GM21723 (cell line): ENCODE measurements around the gene CACNA1D.

Experiments used
- ATAC-seq: cut with Tn5 transposase; IDR thresholded peaks from one replicate; pipeline ENCODE4 v1.9.1; 2021; ENCODE audit warnings: mild to moderate bottlenecking, moderate library complexity; ENCODE audit not compliant: unreplicated experiment

Gene CACNA1D

GRCh38 chr3:53525765-53526703, 31.6 kb downstream of the CACNA1D start:
- ATAC-seq, result no peak

GRCh38 chr3:53526704-53527055, 32.3 kb downstream of the CACNA1D start:
- no peak for ATAC-seq

DNA sequence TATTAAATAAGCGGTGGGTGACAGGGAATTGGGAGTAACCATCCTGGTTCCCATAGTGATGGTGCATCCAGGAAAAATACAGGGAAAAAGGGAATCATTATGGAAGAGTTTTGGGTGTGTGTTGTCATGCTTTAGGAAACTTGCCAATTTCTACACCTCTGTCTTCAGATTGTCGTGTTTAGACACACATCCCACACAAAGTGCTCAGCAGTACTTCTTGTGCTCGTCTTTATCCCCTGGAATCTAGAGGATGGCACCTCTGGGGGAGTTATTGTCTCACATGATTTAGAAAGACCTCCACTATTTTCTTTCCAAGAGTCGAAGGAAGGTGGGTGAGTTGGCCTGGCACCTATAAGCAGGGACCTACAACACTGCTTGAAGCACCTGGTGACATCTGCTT, 35.8 kb downstream of the CACNA1D start:
- ATAC-seq, result no peak

DNA sequence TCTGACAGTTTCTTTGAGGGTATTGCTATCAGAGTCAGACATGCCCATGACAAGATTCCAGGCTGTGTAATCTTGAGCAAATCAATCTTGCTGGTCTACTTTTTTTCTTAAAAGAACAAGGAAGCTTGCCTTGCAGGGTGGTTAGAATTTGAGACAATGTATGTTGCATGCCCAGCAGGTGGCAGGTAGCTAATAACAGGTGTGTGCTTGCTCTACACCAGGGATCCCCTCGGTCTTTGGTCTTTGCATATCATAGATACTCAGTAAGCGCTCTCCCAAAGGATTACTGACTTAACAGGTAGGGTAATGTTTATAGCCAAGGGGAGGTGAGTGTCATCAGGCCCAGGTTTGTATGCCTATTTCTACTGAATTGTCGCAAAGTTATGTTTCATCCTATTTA, 37.3 kb downstream of the CACNA1D start:
- ATAC-seq, result no peak

DNA sequence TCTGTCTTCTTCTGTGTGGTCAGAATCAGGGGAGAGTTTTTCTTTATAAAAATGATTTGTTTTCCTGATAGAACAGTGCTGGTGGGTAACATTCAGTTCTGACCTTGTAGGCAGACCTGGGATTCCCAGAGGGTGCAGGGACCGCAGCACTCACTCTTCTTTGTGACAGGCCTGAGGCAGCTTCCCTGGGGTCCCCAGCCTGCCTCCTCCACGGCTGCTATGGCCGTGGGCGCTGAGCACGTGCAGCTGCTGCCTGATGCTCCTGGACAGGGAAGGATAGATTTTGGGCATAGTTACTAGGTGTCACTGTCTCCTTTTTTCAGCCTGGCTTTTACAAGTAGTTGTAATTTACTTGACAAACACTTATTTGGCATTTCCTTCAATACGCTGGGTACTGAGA, 39.1 kb downstream of the CACNA1D start:
- no peak for ATAC-seq

DNA sequence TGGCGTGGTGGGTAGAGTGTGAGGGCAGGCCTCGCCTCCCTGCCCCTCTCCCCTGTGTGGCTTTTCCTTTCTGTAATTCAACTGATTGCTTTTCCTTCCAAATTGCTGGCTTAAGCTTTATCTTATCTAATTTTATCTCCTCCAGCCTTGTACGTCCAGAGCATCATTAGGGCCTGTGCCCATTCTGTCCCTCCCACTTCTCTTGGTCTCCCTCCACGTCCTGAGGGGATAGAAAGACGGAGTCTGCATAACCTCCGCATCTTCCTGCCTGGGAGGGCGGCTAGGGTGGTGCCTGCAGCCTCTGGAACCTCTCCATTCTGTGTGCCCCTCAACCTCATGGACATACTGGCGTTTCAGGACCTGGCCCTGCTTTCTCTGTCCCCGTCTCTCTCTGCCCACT, 39.8 kb downstream of the CACNA1D start:
- ATAC-seq, result no peak

GRCh38 chr3:53534676-53535400, 40.4 kb downstream of the CACNA1D start:
- no peak for ATAC-seq

GRCh38 chr3:53536282-53536681, 41.9 kb downstream of the CACNA1D start:
- no peak for ATAC-seq

GRCh38 chr3:53544357-53544756, 49.9 kb downstream of the CACNA1D start:
- no peak for ATAC-seq

DNA sequence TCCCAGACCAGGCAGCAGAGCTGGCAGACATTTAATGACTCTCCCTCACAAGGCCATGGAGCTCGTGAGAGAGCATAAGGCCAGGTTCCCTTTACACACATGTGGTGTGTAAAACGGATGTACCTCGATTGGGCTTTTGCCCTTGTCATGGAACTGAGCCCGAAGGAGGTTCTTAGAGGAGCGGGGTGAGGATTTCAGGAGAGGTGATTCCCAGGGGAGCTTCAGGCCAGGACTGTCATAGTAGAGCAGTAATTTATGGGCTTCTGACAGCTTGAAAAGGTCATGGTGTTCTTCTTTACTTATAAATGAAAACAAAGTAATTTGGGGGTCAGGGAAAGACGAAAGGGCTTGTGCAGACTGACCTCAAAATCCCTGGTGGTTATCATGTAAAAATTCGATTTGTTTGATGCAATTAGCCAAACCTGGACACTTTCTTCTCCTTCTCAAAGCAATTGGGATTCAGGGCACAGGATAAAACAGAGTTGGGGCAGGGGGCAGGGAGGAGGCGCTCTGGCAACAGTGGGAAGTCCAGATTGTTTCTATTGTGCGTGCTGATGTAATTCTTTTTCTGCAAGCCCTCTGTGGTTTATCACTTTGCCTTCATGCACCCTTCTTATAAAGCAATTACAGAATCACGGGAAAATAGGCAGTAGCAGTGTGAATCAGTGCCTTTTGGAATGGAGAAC, 51.0 kb downstream of the CACNA1D start:
- ATAC-seq, result no peak

- ATAC-seq, result no peak
Observed at GRCh38 chr3:53545996-53546359, 51.6 kb downstream of the CACNA1D start.

- no peak for ATAC-seq
Observed at GRCh38 chr3:53547327-53547726, 52.9 kb downstream of the CACNA1D start.

- no peak for ATAC-seq
Observed at GRCh38 chr3:53550005-53550620, 55.7 kb downstream of the CACNA1D start.

GRCh38 chr3:53551324-53551723, 56.9 kb downstream of the CACNA1D start:
- no peak for ATAC-seq

DNA sequence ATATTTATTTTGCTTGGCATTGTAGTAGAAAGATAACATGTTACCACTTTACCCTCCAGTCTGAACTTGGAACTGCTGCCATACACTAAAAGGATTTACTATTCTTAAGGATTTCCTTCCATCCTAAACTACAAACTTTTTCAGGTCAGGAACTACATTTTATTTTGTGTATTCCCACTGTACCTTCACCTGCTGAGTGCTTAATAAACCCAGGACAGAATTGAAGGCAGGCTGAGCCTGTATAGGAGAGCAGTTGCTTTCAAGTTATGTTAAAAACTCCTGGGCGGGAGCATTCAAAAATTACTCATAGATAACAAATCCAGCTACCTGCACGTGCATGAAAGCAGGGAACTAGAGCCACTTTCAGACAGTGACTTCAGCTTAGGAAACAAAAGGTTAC, 58.3 kb downstream of the CACNA1D start:
- no peak for ATAC-seq

DNA sequence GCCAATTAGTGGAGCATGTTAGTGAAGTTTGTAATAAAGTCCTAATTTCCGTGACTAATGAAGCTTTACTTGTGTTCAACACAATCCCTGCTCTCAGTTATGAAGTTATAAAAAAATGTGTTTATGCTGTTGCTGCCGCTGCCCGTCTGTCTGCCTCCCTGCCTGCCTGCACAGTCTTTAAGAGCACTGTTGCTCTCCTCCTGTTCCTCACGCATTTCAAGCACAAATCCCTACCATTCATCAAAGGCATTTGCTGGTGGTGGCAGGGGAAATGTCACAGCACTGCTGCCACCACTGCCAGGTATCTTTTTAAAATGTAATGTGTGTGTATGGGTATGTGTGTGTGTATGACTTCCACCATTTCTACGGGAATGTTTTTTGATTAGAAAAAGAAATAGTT, 58.8 kb downstream of the CACNA1D start:
- ATAC-seq, result no peak

- ATAC-seq, result peak; percentile 89
Observed at GRCh38 chr3:53554559-53555067, 60.2 kb downstream of the CACNA1D start.

DNA sequence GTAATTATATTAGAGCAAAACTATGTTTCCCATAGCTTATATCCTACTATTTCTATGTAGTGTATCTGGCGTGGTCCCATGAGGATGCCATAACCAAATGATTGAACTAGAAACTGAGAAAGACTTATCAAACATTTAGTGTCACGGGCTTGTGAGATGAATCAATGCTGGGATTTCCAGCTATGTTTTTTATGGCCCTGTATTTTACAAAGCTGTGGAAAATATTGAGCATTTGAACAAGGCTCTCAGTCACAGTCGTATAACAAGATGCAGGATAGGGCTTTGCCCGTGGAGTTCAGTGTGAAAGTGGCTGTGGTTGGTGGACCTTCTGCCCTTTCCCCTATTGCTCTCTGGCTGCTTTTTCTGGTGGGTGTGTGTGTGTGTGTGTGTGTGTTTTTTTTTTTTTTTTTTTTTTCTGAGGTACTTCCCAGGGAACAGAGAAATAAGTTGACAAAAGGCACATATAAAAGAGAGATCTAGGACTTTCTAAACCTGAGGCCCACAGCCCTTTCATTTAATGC, 60.7 kb downstream of the CACNA1D start:
- peak; percentile 75 for ATAC-seq

DNA sequence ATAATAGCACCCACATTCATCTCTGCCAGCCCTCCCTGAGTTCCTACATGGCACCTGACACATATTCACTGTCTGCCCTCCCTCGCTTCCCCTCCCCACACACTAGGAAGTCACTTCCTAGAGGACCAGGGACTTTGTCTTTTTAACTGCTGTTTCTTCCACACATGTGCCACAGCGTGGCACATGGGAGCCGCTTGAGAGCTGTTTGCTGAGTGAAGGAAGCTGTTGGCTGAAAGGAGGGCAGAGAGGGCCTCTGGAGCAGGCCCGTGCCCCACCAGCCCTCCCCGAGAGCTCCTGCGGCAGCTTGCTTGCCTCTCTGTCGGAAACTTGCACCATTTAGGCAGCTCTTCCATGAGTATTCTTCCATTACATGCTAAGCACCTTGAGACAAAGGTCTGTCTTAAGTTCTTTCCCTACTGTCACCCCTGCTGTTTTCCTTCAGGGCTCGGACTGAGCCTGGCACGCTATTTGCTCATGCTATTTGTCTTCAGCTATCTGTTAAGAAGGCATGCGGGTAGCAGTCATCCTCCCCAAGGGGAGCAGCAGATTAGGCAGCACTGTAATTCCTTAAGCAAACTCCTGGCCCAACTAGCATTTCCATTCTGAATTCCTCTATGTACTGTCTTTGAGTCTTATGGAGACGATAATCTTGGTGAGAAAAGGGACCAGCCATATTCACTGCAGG, 72.2 kb downstream of the CACNA1D start:
- ATAC-seq, result no peak

GRCh38 chr3:53570081-53570480, 75.7 kb downstream of the CACNA1D start:
- no peak for ATAC-seq
